ENCODE data around the gene MAP3K12. TPM values are rescaled to one million over a fixed set of nuclear protein-coding genes. Genes with fewer than 3 reads are reported as not detected.

The MAP3K12 gene
- total RNA-seq, 1 experiment from 2014 or later = 21.9 TPM

GRCh38 chr12:53492830-53493609, 6.2 kb downstream of the MAP3K12 start:
- no peaks in the 10 kb centered on the region for H4K20me1 ChIP-seq (ENCODE audit: insufficient read depth, low read depth, low read length)
- H3K4me1 ChIP-seq (ENCODE audit: low read length) = peaks cover 44% of the 10 kb centered on the region
- H3K9me3 ChIP-seq (ENCODE audit: low read length) = no peaks in the 10 kb centered on the region
- no peaks in the 10 kb centered on the region for H3K9me2 ChIP-seq (replicated peaks; ENCODE audit: insufficient read depth, low read length)
- peak overlapping the region; percentile 67 for H3K27ac ChIP-seq (ENCODE audit: low read length)
- peak overlapping the region; percentile 78 for H3K9ac ChIP-seq (ENCODE audit: low read length)
- peak overlapping the region; percentile 90; the same call in 1 of the 2 replicates for H2AFZ ChIP-seq (ENCODE audit: low read length)
- H3K4me3 ChIP-seq (ENCODE audit: low read length) = peak overlapping the region; percentile 79
- DNase-seq = peak; percentile 95
- H3K27me3 ChIP-seq (ENCODE audit: low read length) = no peaks in the 10 kb centered on the region
- H3K36me3 ChIP-seq (ENCODE audit: insufficient read depth, low read length) = no peaks in the 10 kb centered on the region
- peaks cover 15% of the 10 kb centered on the region for H3K79me2 ChIP-seq (ENCODE audit: low read length)
- H3K4me2 ChIP-seq (ENCODE audit: low read depth, low read length, poor library complexity, severe bottlenecking) = peak overlapping the region; percentile 88

- DNase-seq = no peak
- H3K9me3 ChIP-seq (ENCODE audit: low read length) = no peaks in the 10 kb centered on the region
- no peak overlapping the region for H3K27ac ChIP-seq (ENCODE audit: low read length)
- H3K4me1 ChIP-seq (ENCODE audit: low read length) = peaks cover 36% of the 10 kb centered on the region
- peak overlapping the region; percentile 88 for H3K4me2 ChIP-seq (ENCODE audit: low read depth, low read length, poor library complexity, severe bottlenecking)
- H3K79me2 ChIP-seq (ENCODE audit: low read length) = peaks cover 7% of the 10 kb centered on the region; the same call in 1 of the 2 replicates
- peak overlapping the region; percentile 69 for H3K9ac ChIP-seq (ENCODE audit: low read length)
- no peaks in the 10 kb centered on the region for H3K27me3 ChIP-seq (ENCODE audit: low read length)
- H3K9me2 ChIP-seq (replicated peaks; ENCODE audit: insufficient read depth, low read length) = no peaks in the 10 kb centered on the region
- no peak overlapping the region for H2AFZ ChIP-seq (ENCODE audit: low read length)
- H4K20me1 ChIP-seq (ENCODE audit: insufficient read depth, low read depth, low read length) = no peaks in the 10 kb centered on the region
- H3K36me3 ChIP-seq (ENCODE audit: insufficient read depth, low read length) = no peaks in the 10 kb centered on the region
- peak overlapping the region; percentile 79; the same call in 1 of the 2 replicates for H3K4me3 ChIP-seq (ENCODE audit: low read length)
Measured at GRCh38 chr12:53492188-53492587, 7.1 kb downstream of the MAP3K12 start.

GRCh38 chr12:53489242-53489864, 9.9 kb downstream of the MAP3K12 start:
- peaks cover 2% of the 10 kb centered on the region; the same call in 1 of the 2 replicates for H3K79me2 ChIP-seq (ENCODE audit: low read length)
- H3K27ac ChIP-seq (ENCODE audit: low read length) = no peak overlapping the region
- H3K36me3 ChIP-seq (ENCODE audit: insufficient read depth, low read length) = no peaks in the 10 kb centered on the region
- H3K27me3 ChIP-seq (ENCODE audit: low read length) = no peaks in the 10 kb centered on the region
- H3K4me1 ChIP-seq (ENCODE audit: low read length) = peaks cover 22% of the 10 kb centered on the region
- no peaks in the 10 kb centered on the region for H4K20me1 ChIP-seq (ENCODE audit: insufficient read depth, low read depth, low read length)
- no peaks in the 10 kb centered on the region for H3K9me2 ChIP-seq (replicated peaks; ENCODE audit: insufficient read depth, low read length)
- no peak overlapping the region for H3K4me2 ChIP-seq (ENCODE audit: low read depth, low read length, poor library complexity, severe bottlenecking)
- H2AFZ ChIP-seq (ENCODE audit: low read length) = no peak overlapping the region
- no peak overlapping the region for H3K9ac ChIP-seq (ENCODE audit: low read length)
- no peak for DNase-seq
- no peaks in the 10 kb centered on the region for H3K9me3 ChIP-seq (ENCODE audit: low read length)
- no peak overlapping the region for H3K4me3 ChIP-seq (ENCODE audit: low read length)

- H4K20me1 ChIP-seq (ENCODE audit: insufficient read depth, low read depth, low read length) = peaks cover 5% of the 10 kb centered on the region; the same call in 1 of the 2 replicates
- peaks cover under 1% of the 10 kb centered on the region for H3K4me1 ChIP-seq (ENCODE audit: low read length)
- H3K9me3 ChIP-seq (ENCODE audit: low read length) = no peaks in the 10 kb centered on the region
- no peak overlapping the region for H3K4me3 ChIP-seq (ENCODE audit: low read length)
- H3K27ac ChIP-seq (ENCODE audit: low read length) = no peak overlapping the region
- no peak for DNase-seq
- H3K9me2 ChIP-seq (replicated peaks; ENCODE audit: insufficient read depth, low read length) = no peaks in the 10 kb centered on the region
- peaks cover 5% of the 10 kb centered on the region; the same call in 1 of the 2 replicates for H3K36me3 ChIP-seq (ENCODE audit: insufficient read depth, low read length)
- no peak overlapping the region for H2AFZ ChIP-seq (ENCODE audit: low read length)
- H3K79me2 ChIP-seq (ENCODE audit: low read length) = no peaks in the 10 kb centered on the region
- no peak overlapping the region for H3K4me2 ChIP-seq (ENCODE audit: low read depth, low read length, poor library complexity, severe bottlenecking)
- H3K27me3 ChIP-seq (ENCODE audit: low read length) = no peaks in the 10 kb centered on the region
- no peak overlapping the region for H3K9ac ChIP-seq (ENCODE audit: low read length)
Measured at GRCh38 chr12:53486736-53487487, 12.3 kb downstream of the MAP3K12 start.

GRCh38 chr12:53485955-53486735, 13.1 kb downstream of the MAP3K12 start:
- no peaks in the 10 kb centered on the region for H3K4me1 ChIP-seq (ENCODE audit: low read length)
- no peak overlapping the region for H3K4me3 ChIP-seq (ENCODE audit: low read length)
- H3K4me2 ChIP-seq (ENCODE audit: low read depth, low read length, poor library complexity, severe bottlenecking) = no peak overlapping the region
- peaks cover 9% of the 10 kb centered on the region; the same call in 1 of the 2 replicates for H3K36me3 ChIP-seq (ENCODE audit: insufficient read depth, low read length)
- DNase-seq = no peak
- no peak overlapping the region for H3K9ac ChIP-seq (ENCODE audit: low read length)
- H4K20me1 ChIP-seq (ENCODE audit: insufficient read depth, low read depth, low read length) = peaks cover 5% of the 10 kb centered on the region; the same call in 1 of the 2 replicates
- H3K27ac ChIP-seq (ENCODE audit: low read length) = no peak overlapping the region
- no peaks in the 10 kb centered on the region for H3K9me3 ChIP-seq (ENCODE audit: low read length)
- no peaks in the 10 kb centered on the region for H3K27me3 ChIP-seq (ENCODE audit: low read length)
- H3K9me2 ChIP-seq (replicated peaks; ENCODE audit: insufficient read depth, low read length) = no peaks in the 10 kb centered on the region
- H3K79me2 ChIP-seq (ENCODE audit: low read length) = no peaks in the 10 kb centered on the region
- no peak overlapping the region for H2AFZ ChIP-seq (ENCODE audit: low read length)

- Histone ChIP-seq H2AFZ (ENCODE audit: low read length) (no peak overlapping the region), H4K20me1 (ENCODE audit: insufficient read depth, low read depth, low read length) (peaks cover 5% of the 10 kb centered on the region; the same call in 1 of the 2 replicates), H3K27ac (ENCODE audit: low read length) (no peak overlapping the region), H3K4me3 (ENCODE audit: low read length) (no peak overlapping the region), H3K4me2 (ENCODE audit: low read depth, low read length, poor library complexity, severe bottlenecking) (no peak overlapping the region), H3K9me2 (replicated peaks; ENCODE audit: insufficient read depth, low read length) (no peaks in the 10 kb centered on the region), H3K4me1 (ENCODE audit: low read length) (no peaks in the 10 kb centered on the region), H3K36me3 (ENCODE audit: insufficient read depth, low read length) (peaks cover 18% of the 10 kb centered on the region; the same call in 1 of the 2 replicates), H3K9me3 (ENCODE audit: low read length) (no peaks in the 10 kb centered on the region), H3K79me2 (ENCODE audit: low read length) (no peaks in the 10 kb centered on the region), H3K27me3 (ENCODE audit: low read length) (no peaks in the 10 kb centered on the region), H3K9ac (ENCODE audit: low read length) (no peak overlapping the region)
- no peak for DNase-seq
Measured at GRCh38 chr12:53484686-53485575, 14.3 kb downstream of the MAP3K12 start.

- Histone ChIP-seq H3K9me2 (replicated peaks; ENCODE audit: insufficient read depth, low read length) (no peaks in the 10 kb centered on the region), H3K4me3 (ENCODE audit: low read length) (no peak overlapping the region), H2AFZ (ENCODE audit: low read length) (no peak overlapping the region), H4K20me1 (ENCODE audit: insufficient read depth, low read depth, low read length) (peaks cover 9% of the 10 kb centered on the region; the same call in 1 of the 2 replicates), H3K9me3 (ENCODE audit: low read length) (no peaks in the 10 kb centered on the region), H3K4me2 (ENCODE audit: low read depth, low read length, poor library complexity, severe bottlenecking) (no peak overlapping the region), H3K9ac (ENCODE audit: low read length) (no peak overlapping the region), H3K36me3 (ENCODE audit: insufficient read depth, low read length) (peaks cover 27% of the 10 kb centered on the region; the same call in 1 of the 2 replicates), H3K79me2 (ENCODE audit: low read length) (no peaks in the 10 kb centered on the region), H3K27me3 (ENCODE audit: low read length) (no peaks in the 10 kb centered on the region), H3K4me1 (ENCODE audit: low read length) (no peaks in the 10 kb centered on the region), H3K27ac (ENCODE audit: low read length) (no peak overlapping the region)
- no peak for DNase-seq
Measured at GRCh38 chr12:53483979-53484377, 15.3 kb downstream of the MAP3K12 start.
